OCI-M2 (cell line): Measurements from ENCODE around the gene CHN2.

Experiments
- DNase-seq: peaks from one replicate; lab custom pipeline; 2025; ENCODE audit not compliant: unreplicated experiment; lab: John Stamatoyannopoulos, UW

CHN2 gene

DNA sequence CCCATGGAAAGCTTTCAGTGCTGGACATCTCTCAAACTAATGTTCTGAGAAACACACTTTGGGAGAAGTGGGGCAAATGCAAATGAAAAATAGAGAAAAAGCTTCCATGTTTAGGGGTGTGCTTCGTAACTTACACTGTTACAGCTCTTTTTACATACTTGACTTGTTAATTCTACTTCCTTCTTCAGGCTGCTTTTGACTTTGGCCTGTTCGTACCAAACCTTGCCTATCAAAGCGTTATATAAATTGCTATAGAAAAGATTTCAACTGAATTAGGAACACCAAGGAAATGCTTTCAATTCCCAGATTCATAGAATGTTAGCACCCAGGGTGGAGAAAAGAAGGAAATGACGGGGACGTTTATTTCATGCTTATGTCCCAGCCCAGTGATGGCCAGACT is 228.3 kb downstream of the CHN2 start:
- DNase-seq, result no peak

DNA sequence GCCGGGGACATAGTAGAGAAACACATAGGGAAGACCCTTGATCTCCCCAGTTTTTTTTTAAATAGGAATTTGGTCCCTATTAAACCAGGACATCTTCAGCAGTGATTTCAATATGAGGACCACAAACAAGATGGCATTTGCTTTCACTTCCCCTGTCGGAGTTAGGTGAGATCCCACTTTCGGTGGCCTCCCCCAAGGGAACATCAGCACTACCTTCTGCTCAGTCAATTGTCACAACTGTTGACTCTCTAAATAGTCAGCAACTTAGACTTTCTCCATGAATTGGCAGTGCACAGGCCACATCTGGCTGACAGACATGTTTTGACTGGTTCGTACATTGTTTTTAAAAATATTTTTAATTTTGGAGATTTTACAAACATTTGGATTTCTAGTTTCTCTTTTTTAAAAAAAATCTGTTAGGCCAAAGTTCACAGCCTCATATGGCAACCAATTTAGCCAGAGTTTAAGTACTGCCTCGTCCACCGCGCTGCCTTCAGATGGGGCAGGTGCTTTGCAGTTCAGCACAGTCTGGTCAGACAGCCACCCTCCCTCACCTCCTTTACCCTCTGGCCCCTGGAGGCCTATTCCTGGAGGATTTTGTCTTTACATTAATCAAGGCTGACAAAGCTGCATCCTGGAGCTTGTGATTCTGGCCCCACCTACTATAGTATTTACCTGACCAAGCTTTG is 229.9 kb downstream of the CHN2 start:
- DNase-seq, result no peak

DNA sequence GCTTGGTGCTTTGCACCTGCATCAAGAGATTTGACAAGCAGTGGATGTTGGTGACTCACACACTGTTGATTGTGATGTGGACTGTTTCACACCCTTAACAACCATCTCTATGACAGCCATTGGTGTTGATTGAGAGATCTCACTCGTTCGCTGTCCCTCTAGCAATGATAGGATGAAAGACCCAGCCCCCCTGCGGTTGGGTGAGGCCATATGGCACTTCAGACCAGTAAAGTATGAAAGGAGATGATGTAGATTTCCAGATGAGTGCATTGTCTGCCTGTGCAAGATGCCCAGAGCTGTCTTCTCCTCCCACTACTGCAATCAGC is 230.4 kb downstream of the CHN2 start:
- DNase-seq, result no peak

DNA sequence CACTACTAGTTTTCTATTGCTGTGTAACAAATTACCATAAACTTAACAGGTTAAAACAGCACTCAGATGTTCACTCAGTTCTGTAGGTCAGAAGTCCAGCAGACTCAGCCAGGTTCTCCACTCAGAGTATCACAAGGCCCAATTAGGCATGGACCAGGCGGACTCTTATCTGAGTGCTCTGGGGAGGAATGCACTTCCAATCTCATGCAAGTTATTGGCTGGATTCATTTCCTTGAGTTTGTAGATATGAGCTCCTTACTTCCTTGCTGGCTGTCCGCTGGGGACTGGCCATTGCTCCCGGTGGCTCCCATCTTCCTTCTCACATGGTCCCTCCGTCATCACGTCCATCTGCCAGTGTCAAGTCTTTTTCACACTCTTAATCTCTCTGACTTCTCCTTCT is 232.0 kb downstream of the CHN2 start:
- no peak for DNase-seq

- DNase-seq, result no peak
Measured at GRCh38 chr7:29429401-29429800, 234.8 kb downstream of the CHN2 start.

GRCh38 chr7:29430279-29430949 is 235.8 kb downstream of the CHN2 start:
- no peak for DNase-seq

GRCh38 chr7:29431686-29432085 is 237.1 kb downstream of the CHN2 start:
- no peak for DNase-seq

- no peak for DNase-seq
Measured at GRCh38 chr7:29432721-29433120, 238.1 kb downstream of the CHN2 start.

GRCh38 chr7:29434380-29434768 is 239.8 kb downstream of the CHN2 start:
- no peak for DNase-seq

GRCh38 chr7:29435167-29435566 is 240.6 kb downstream of the CHN2 start:
- no peak for DNase-seq

- DNase-seq, result no peak
Measured at GRCh38 chr7:29435902-29436301, 241.3 kb downstream of the CHN2 start.

DNA sequence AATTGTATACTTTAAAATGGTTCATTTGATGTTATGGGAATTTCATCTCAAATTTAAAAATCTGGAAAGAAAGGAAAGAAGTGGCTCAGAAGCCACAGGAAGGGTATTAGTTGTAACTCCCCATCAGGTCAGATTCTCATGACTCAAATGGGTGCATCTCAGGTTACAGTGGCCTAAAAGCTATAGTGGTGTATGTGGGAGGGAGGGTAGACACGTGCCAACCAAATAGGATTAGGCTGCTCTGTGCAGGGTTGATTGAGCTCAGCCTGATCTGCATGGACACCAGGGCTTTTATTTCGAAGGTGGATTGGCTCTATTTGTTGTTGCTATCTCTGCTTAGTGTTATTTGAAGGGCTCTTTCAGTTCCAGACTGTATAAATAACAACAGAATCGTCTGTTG is 247.6 kb downstream of the CHN2 start:
- DNase-seq, result no peak

- no peak for DNase-seq
Measured at GRCh38 chr7:29443552-29443951, 249.0 kb downstream of the CHN2 start.

DNA sequence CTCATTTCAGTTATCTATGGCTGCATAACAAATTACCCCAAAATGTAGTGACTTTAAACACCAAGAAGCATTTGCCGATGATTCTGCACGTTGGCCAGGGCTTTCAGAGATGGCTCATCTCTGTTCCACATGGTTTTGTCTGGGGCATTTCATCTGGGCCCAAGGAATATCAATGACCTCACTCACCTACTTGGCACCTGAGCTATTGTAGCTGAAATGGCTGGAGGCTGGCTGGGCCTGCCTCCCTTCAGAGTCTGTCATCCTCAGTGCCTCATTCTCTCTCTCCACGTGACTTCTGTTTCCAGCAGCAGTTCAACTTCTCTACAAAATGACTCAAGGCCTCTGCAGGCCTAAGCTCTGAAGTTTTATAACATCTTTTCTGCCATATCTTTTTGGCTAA is 249.7 kb downstream of the CHN2 start:
- DNase-seq, result no peak

GRCh38 chr7:29445736-29446135 is 251.2 kb downstream of the CHN2 start:
- no peak for DNase-seq

GRCh38 chr7:29447828-29448227 is 253.3 kb downstream of the CHN2 start:
- no peak for DNase-seq

DNA sequence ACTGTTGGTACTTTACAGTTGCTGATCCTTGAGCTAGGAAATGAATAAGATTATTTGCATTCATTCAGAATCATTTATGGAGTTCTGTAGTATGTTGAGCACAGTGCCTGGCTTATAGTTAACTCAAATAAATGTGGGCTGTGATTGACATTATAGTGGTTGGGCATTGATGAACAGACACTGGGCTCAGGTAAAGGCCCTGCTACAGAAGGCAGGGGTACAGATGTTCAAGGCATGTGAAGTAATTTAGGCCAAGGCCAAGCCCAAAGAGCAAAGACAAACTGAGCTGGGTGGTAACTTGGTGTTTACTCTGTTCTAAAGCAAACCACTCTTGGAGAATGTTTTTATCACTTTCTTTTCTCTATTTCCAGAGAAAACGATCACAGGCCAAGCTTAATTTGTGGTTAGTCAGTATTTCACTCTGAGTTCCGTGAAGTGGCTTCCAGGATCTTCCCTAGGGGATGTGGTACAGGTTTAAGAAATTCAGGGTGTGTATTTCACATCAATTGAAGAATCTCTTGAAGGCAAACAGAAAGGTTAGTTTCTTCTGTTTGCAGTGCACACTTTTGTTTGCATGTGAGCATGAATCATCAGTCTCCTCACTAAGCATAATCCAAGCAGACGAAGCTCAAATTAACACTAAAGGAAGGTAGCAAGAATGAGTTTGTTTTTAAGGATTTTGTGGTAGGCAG is 255.1 kb downstream of the CHN2 start:
- no peak for DNase-seq

GRCh38 chr7:29453021-29453420 is 258.4 kb downstream of the CHN2 start:
- no peak for DNase-seq

DNA sequence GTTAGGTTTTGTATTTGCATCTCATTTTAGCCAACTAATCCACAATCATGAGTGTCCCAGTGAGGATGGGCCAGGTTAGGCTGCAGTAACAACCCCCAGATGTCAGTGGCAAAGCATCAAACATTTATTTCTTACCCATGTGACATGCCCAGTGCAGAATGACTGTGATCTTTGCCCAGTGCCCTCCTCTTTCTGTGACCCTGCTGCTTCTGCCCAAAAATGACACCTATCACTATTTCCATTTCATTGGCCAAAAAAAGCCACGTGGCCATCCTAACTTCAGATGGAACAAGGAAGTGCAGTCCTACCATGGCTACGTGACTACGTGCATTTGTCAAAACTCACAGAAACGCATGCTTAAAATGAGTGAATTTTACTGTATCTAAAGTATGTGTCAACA is 259.9 kb downstream of the CHN2 start:
- no peak for DNase-seq

DNA sequence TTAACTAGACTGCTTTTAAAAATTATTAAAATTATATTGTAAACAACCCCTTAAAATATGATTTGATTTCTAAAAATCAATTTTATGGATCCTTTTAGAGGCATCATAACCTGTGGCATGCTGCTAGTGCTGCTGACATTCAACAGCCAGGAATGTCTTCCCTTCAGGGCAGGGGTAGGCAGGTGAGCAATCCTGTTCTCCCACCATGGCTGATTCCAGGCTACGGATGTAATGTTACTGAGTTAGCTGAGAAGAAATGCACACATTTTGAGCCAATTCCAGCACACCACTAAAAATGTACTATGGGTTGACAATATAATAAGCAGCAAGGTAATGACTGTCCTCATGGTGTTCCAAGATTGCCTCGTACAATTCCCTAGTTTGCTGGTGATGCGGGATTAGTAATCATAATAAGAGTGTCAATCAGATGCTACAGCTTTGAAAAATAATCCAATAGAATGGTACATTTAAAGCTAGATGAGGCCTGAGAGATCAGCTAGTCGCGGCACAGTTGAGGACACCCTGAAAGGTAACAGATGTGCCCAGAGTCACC is 260.4 kb downstream of the CHN2 start:
- DNase-seq, result no peak

GRCh38 chr7:29457141-29457561 is 262.6 kb downstream of the CHN2 start:
- DNase-seq, result no peak

DNA sequence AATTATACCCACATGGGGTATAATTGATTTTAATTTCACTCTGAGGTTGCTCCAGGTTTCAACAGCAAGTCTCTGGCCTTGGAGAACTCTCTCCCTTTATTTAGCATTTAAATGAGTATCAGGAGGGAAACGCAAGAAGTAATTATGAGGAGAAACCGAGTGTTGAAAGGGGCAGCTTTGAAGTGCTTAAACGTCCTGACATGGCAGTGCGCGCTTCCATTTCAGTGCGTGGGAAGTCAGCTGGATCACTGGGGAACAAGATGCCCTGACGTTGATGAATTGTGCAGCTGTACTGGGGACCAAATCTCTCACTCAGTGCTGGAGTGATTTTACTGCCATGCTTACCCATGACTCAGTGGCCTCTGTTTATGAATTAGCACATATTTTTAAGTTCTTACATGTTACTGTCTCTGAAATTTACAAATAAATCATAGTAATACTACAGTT is 263.0 kb downstream of the CHN2 start:
- no peak for DNase-seq
